Immature natural killer cell (primary cell): ENCODE data around the gene TWF2. TPM values are rescaled to one million over a fixed set of nuclear protein-coding genes. Genes with fewer than 3 reads are reported as not detected.

ENCODE experiments used
- DNase-seq, 3 donors: peaks; one replicate each; pipeline ENCODE4 v3.0.0; 2022; ENCODE audit warnings: mixed read lengths in 1 of 3
- H3K27ac Mint-ChIP-seq, 6 donors: one replicate each; pipeline ENCODE4 v1.8.0; 2020; ENCODE audit warnings: mixed read lengths in 6 of 6, mild to moderate bottlenecking in 5 of 6, inconsistent platforms in 4 of 6, moderate library complexity in 3 of 6
- H3K27me3 Mint-ChIP-seq, 3 donors: one replicate each; pipeline ENCODE4 v1.8.0; 2020 to 2021; ENCODE audit warnings: low read depth in 3 of 3, mild to moderate bottlenecking in 3 of 3, mixed read lengths in 3 of 3, moderate library complexity in 3 of 3, inconsistent platforms in 1 of 3
- H3K36me3 Mint-ChIP-seq, 3 donors: one replicate each; pipeline ENCODE4 v1.8.0; 2020; ENCODE audit warnings: mixed read lengths in 3 of 3, inconsistent platforms in 2 of 3, mild to moderate bottlenecking in 2 of 3
- H3K4me1 Mint-ChIP-seq, 2 donors: one replicate each; pipeline ENCODE4 v1.8.0; 2020; ENCODE audit warnings: inconsistent platforms in 2 of 2, mild to moderate bottlenecking in 2 of 2, mixed read lengths in 2 of 2, moderate library complexity in 1 of 2
- H3K4me3 Mint-ChIP-seq, 5 donors: one replicate each; pipeline ENCODE4 v1.8.0; 2020; ENCODE audit warnings: mild to moderate bottlenecking in 5 of 5, mixed read lengths in 5 of 5, inconsistent platforms in 3 of 5, moderate library complexity in 3 of 5
- H3K9me3 Mint-ChIP-seq, 6 donors: one replicate each; pipeline ENCODE4 v1.8.0; 2020; ENCODE audit warnings: mild to moderate bottlenecking in 6 of 6, mixed read lengths in 6 of 6, inconsistent platforms in 4 of 6, moderate library complexity in 3 of 6
- polyA plus RNA-seq, 3 donors: library from polyadenylated mRNA; unstranded; fragments of 300-500 nt; fragmentation: Illumina TruSeq; gene quantifications; one replicate each; pipeline ENCODE4 v1.2.3, GENCODE V29; 2021

The TWF2 gene
- polyA plus RNA-seq, 3 donors from 2014 or later: 96.4 to 159 (median 143) TPM

GRCh38 chr3:52253314-52254304 is 14.7 kb upstream of the TWF2 start:
- H3K36me3 Mint-ChIP-seq: peaks cover 15 to 52% (median 38%) of the 10 kb centered on the region in 3 donors
- H3K4me3 Mint-ChIP-seq: peak overlapping the region; percentile 84 to 93 (median 89)
- no peaks in the 10 kb centered on the region for H3K9me3 Mint-ChIP-seq
- H3K27ac Mint-ChIP-seq: peak overlapping the region; percentile 92 to 100 (median 100)
- H3K27me3 Mint-ChIP-seq: peaks cover 9 to 17% (median 14%) of the 10 kb centered on the region in 3 donors
- H3K4me1 Mint-ChIP-seq: peaks cover 66 to 85% of the 10 kb centered on the region in 2 donors
- peak; percentile 89 to 92 (median 91) for DNase-seq

GRCh38 chr3:52250122-52250521 is 11.2 kb upstream of the TWF2 start:
- Mint-ChIP-seq H3K4me3 (no peak overlapping the region), H3K9me3 (no peaks in the 10 kb centered on the region), H3K27ac (peak overlapping the region; percentile 42 to 100 (median 92)), H3K4me1 (peaks cover 73 to 82% of the 10 kb centered on the region in 2 donors), H3K27me3 (peaks cover 10 to 17% (median 14%) of the 10 kb centered on the region in 3 donors), H3K36me3 (peaks cover 8 to 28% (median 13%) of the 10 kb centered on the region in 3 donors)
- no peak for DNase-seq

- H3K36me3 Mint-ChIP-seq: peaks cover 8 to 27% (median 13%) of the 10 kb centered on the region in 3 donors
- peaks cover 13 to 19% (median 14%) of the 10 kb centered on the region in 3 donors for H3K27me3 Mint-ChIP-seq
- no peak for DNase-seq
- peaks cover 74 to 82% of the 10 kb centered on the region in 2 donors for H3K4me1 Mint-ChIP-seq
- peak overlapping the region; percentile 42 to 100 (median 92) for H3K27ac Mint-ChIP-seq
- no peaks in the 10 kb centered on the region for H3K9me3 Mint-ChIP-seq
- H3K4me3 Mint-ChIP-seq: no peak overlapping the region
Measured at GRCh38 chr3:52249683-52250082, 10.7 kb upstream of the TWF2 start.

- DNase-seq: no peak
- Mint-ChIP-seq H3K27me3 (peaks cover 13 to 16% (median 13%) of the 10 kb centered on the region in 3 donors), H3K4me1 (peaks cover 74 to 81% of the 10 kb centered on the region in 2 donors), H3K9me3 (no peaks in the 10 kb centered on the region), H3K27ac (peak overlapping the region in 5 of 6 donors; percentile 88 to 100 (median 96)), H3K4me3 (peak overlapping the region in 1 of 5 donors; percentile 29), H3K36me3 (peaks cover 8 to 27% (median 9%) of the 10 kb centered on the region in 3 donors)
Measured at GRCh38 chr3:52248816-52249547, 10.0 kb upstream of the TWF2 start.

DNA sequence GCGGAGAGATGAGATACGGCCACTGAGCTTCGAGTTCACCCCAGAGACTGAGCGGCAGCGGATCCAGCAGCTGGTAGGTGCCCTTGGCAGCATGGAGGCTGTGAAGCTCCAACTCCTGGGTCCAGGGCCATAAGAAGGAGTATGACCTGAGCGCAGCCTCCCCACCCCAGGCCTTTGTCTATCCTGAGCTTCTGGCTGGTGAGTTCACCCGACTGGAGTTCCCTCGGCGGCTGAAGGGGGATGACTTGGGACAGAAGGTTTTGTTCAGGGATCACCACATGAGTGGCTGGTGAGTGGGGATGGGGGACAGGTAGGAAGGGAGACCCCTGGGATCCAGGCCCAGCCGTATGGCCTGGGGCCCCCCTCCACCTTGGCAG is 9.2 kb upstream of the TWF2 start:
- H3K4me3 Mint-ChIP-seq: peak overlapping the region in 1 of 5 donors; percentile 84
- H3K9me3 Mint-ChIP-seq: no peaks in the 10 kb centered on the region
- H3K27ac Mint-ChIP-seq: peak overlapping the region; percentile 88 to 97 (median 92)
- DNase-seq: no peak
- peaks cover 4 to 11% (median 7%) of the 10 kb centered on the region in 3 donors for H3K27me3 Mint-ChIP-seq
- peaks cover 7 to 24% (median 8%) of the 10 kb centered on the region in 3 donors for H3K36me3 Mint-ChIP-seq
- peaks cover 73 to 81% of the 10 kb centered on the region in 2 donors for H3K4me1 Mint-ChIP-seq

DNA sequence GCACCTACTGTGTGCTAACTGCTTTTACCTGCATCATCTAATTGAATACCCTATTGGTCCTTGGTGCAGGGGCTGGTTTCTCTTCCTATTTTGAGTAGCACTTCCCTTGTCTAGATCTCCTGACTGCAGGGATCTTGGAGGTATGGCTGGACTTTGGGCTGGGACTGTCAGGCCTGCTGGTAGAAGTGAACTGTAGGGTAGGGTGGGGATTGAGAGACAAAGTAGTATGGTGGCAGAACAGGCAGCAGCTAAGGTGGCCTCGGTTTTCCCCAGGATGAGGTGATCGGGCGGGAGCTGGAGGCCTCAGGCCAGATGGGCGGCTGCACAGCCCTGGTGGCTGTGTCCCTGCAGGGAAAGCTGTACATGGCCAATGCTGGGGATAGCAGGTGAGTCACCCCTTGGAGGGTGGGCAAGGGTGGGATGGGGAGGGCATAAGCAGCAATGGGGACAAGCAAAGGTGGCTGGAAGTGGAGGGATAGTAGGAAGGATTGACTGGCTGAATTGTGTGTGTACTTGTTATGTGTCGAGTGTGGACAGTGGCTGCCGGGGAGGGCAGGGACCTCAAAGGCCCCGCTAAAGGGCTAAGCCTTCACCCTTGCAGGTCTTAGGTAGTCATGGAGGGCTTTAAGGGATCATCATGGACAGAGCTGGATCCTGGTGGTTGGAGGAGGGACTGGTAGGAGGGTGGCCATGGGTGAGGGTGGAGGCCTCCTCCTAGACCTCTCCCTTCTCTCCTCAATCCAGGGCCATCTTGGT is 8.6 kb upstream of the TWF2 start:
- Mint-ChIP-seq H3K27ac (peak overlapping the region; percentile 92 to 97 (median 94)), H3K4me1 (peaks cover 69 to 78% of the 10 kb centered on the region in 2 donors), H3K4me3 (peak overlapping the region; percentile 76 to 86 (median 84)), H3K27me3 (peaks cover 2 to 8% (median 6%) of the 10 kb centered on the region in 3 donors), H3K9me3 (no peaks in the 10 kb centered on the region), H3K36me3 (peaks cover 4 to 21% (median 5%) of the 10 kb centered on the region in 3 donors)
- DNase-seq: no peak

GRCh38 chr3:52246728-52247408 is 7.9 kb upstream of the TWF2 start:
- peak overlapping the region; percentile 92 to 97 (median 94) for H3K27ac Mint-ChIP-seq
- DNase-seq: no peak
- peaks cover 62 to 75% of the 10 kb centered on the region in 2 donors for H3K4me1 Mint-ChIP-seq
- H3K36me3 Mint-ChIP-seq: peaks cover 4 to 21% (median 5%) of the 10 kb centered on the region in 3 donors
- H3K27me3 Mint-ChIP-seq: peaks cover 2 to 8% (median 6%) of the 10 kb centered on the region in 3 donors
- peak overlapping the region; percentile 76 to 86 (median 84) for H3K4me3 Mint-ChIP-seq
- no peaks in the 10 kb centered on the region for H3K9me3 Mint-ChIP-seq

- peaks cover 4 to 21% (median 5%) of the 10 kb centered on the region in 3 donors for H3K36me3 Mint-ChIP-seq
- no peaks in the 10 kb centered on the region for H3K9me3 Mint-ChIP-seq
- peak overlapping the region; percentile 76 to 86 (median 84) for H3K4me3 Mint-ChIP-seq
- peaks cover 2 to 8% (median 6%) of the 10 kb centered on the region in 3 donors for H3K27me3 Mint-ChIP-seq
- no peak for DNase-seq
- H3K4me1 Mint-ChIP-seq: peaks cover 60 to 75% of the 10 kb centered on the region in 2 donors
- peak overlapping the region; percentile 92 to 97 (median 94) for H3K27ac Mint-ChIP-seq
Measured at GRCh38 chr3:52246264-52246620, 7.3 kb upstream of the TWF2 start.

DNA sequence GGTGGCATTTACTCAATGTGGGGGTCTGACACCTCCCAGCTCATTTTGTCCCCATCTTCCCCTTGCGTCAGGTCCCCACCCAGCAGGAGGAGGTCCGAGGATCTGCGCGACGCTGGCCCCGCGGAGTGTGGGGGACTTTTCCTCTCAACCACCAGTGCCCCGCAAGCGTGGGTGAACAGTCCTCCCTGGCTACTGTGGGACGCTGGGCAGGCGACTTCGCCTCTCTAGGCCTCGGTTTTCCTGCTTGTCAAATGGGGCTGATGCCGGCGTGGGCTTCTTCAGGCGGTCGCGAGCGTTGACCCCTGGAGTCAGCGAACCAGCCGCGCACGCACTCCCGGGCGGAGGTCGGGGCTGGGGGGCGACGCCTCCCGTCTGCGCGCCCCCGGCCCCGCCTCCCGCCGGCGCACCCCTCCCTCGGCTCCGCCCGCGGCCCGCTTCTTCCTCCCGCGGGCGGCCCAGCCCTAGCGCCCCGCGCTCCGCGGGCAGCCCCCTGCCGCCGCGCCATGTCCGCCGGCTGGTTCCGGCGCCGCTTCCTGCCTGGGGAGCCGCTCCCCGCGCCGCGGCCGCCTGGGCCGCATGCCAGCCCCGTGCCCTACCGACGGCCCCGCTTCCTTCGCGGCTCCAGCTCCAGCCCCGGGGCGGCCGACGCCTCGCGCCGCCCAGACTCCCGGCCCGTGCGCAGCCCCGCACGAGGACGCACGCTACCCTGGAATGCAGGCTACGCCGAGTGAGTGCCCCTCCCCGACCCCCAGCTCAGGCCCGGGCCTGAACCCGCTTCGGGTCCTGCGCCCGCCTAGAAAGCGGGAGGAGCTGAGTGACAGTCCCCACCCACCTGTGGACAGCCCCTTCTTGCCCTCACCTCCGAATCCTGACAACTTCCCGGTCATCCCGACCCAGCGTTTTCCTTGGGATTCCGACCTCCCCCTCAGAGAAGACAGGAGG is 6.6 kb upstream of the TWF2 start, which contains the start of gene PPM1M:
TSS of gene PPM1M (plus strand) at position 438 of the 942 bp plus-strand sequence. CDS start at position 504, 66 bp downstream.
- no peaks in the 10 kb centered on the region for H3K9me3 Mint-ChIP-seq
- H3K36me3 Mint-ChIP-seq: peaks cover 4 to 21% (median 5%) of the 10 kb centered on the region in 3 donors
- H3K27me3 Mint-ChIP-seq: peaks cover 2 to 8% (median 6%) of the 10 kb centered on the region in 3 donors
- H3K4me3 Mint-ChIP-seq: peak within 1 kb of the TSS; percentile 84 to 87 (median 86)
- peaks cover 65 to 79% of the 10 kb centered on the region in 2 donors for H3K4me1 Mint-ChIP-seq
- DNase-seq: peak; percentile 84 to 85 (median 85)
- H3K27ac Mint-ChIP-seq: peak within 1 kb of the TSS; percentile 92 to 97 (median 96)

DNA sequence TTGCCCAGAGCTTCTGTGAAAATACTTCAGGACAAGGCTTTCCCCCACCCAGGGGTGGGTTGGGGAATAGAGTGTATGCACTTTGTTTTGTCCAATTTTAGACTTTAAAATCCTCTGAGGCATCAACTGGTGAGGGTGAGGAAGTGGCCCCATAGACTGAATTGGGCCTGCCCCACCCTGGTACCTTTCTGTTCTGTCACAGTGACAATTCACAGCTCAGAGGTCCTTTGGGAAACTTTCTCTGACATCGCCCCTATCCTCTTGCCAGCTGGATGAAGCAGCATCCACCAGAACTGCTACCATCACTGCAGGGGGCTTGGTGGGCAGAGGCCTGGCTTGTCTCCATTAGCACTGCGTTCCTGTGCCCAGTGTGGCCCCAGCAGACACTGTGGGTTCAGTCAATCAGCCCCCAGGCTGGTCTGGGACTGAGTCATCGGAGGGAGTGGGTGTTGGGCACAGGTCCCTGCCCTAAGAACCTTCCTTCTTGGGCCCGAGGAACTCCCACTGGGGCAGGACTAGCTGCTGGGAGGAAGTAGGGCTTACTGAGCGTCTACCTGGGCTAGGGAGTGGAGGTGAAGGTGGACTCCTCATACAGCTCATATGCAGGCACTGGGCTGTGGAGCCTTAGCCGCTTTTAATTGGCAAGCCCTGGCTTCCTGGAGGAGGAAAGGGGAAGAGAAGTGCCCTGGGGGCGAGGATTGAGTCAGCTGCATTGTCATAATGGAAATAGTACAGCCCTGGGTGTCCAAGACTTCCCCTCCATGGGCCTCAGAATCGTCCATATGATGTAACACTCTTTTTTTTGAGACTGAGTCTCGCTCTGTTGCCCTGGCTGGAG is 5.1 kb upstream of the TWF2 start:
- H3K27ac Mint-ChIP-seq: peak overlapping the region; percentile 89 to 97 (median 94)
- no peaks in the 10 kb centered on the region for H3K9me3 Mint-ChIP-seq
- H3K4me1 Mint-ChIP-seq: peaks cover 71 to 82% of the 10 kb centered on the region in 2 donors
- peaks cover 0 to 10% (median 4%) of the 10 kb centered on the region in 3 donors for H3K36me3 Mint-ChIP-seq
- H3K4me3 Mint-ChIP-seq: peak overlapping the region; percentile 80 to 87 (median 84)
- H3K27me3 Mint-ChIP-seq: peaks cover 4 to 12% (median 7%) of the 10 kb centered on the region in 3 donors
- DNase-seq: no peak

- no peak for DNase-seq
- Mint-ChIP-seq H3K27ac (peak overlapping the region in 3 of 6 donors; percentile 19 to 84 (median 83)), H3K36me3 (peaks cover 0 to 3% (median 0%) of the 10 kb centered on the region in 3 donors), H3K27me3 (peaks cover 4 to 12% (median 10%) of the 10 kb centered on the region in 3 donors), H3K4me3 (peak overlapping the region in 1 of 5 donors; percentile 20), H3K9me3 (no peaks in the 10 kb centered on the region), H3K4me1 (peaks cover 68 to 79% of the 10 kb centered on the region in 2 donors)
Measured at GRCh38 chr3:52242039-52242438, 3.1 kb upstream of the TWF2 start.
